HG03064 (cell line): Measurements from ENCODE around the gene DNAI2.

ENCODE experiments used
- ATAC-seq: cut with Tn5 transposase; IDR thresholded peaks from one replicate; pipeline ENCODE4 v1.9.1; 2021; ENCODE audit warnings: low read depth; ENCODE audit not compliant: unreplicated experiment

DNAI2 gene

DNA sequence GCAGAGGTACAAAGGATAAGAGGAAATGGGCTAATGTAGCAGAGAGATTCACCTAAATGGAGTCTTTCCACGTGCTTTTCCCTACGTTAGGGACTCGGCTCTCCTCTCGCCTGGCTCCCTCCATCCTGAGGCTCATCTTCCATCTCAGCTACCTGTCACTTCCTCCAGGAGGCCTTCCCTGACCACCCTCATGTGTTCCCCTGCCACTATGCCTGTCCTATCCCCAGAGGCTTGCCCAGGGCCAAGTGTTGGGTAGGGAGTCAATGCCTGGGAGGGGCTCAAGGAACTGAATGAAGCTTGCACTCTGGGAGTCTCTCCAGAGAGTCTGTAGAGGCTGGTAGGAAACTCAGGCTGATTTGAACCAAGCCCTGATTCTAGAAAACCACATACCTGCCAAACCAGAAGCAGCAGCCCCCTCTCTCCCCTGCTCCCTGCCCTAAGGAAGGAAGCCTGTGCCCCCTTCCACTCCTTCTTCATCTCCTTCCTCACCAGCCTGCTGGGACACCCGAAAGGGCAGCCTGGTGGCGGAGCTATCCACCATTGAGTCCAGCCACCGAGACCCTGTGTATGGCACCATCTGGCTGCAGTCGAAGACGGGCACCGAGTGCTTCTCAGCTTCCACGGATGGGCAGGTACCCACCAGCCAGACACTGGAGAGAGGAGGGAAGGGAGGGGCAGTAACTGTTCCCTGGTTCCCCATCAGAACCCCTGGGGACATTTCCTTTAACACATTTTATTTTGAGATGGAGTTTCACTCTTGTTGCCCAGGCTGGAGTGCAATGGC, 25.4 kb downstream of the DNAI2 start:
- no peak for ATAC-seq

DNA sequence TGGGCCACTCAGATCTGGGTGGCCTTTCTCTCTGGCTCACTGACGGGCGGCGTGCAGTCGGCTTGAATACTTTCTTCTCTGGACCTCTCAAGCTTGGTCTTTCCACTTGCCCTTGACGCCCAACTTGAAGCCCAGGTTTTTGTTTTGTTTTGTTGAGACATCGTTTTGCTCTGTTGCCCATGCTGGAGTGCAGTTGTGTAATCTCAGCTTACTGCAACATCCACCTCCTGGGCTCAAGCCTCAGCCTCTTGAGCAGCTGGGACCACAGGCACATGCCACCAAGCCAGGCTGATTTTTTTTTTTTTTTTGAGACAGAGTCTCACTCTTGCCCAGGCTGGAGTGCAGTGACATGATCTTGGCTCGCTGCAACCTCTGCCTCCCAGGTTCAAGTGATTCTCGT, 29.3 kb downstream of the DNAI2 start:
- ATAC-seq, result no peak

GRCh38 chr17:74304184-74304583, 30.1 kb downstream of the DNAI2 start:
- ATAC-seq, result no peak

DNA sequence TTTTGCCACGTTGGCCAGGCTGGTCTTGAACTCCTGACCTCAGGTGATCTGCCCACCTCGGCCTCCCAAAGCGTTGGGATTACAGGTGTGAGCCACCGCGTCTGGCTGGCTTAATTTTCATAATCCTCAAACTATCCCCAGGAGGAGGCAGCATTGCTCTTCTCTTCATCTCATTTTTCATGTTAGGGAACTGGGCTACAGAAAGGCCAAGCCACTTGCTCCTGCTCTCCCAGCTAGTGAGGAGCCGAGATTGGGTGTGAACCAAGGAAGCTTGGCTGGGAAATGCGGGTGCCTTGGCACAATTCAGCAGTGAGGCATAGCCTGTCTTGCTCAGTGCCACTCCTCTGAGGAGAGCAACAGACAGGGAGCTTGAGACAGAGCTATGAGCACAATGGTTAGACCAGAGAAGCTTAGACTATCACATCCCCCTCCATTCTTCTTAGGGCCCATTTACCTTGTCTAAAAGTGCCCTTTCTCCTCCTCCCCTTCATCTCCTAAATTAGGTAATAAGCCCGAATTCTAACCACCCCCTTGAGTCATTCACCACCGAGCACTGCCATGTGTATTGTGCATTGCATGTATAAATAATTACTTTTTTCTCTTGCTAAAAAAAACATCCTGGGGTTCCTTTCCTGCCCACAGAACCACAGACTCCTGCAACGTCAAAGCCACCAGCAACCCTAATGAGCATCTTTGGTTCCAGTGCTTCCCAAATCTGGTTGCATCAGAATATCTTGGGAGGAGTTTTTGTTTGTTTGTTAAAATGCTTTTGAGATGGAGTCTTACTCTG, 32.0 kb downstream of the DNAI2 start:
- no peak for ATAC-seq

DNA sequence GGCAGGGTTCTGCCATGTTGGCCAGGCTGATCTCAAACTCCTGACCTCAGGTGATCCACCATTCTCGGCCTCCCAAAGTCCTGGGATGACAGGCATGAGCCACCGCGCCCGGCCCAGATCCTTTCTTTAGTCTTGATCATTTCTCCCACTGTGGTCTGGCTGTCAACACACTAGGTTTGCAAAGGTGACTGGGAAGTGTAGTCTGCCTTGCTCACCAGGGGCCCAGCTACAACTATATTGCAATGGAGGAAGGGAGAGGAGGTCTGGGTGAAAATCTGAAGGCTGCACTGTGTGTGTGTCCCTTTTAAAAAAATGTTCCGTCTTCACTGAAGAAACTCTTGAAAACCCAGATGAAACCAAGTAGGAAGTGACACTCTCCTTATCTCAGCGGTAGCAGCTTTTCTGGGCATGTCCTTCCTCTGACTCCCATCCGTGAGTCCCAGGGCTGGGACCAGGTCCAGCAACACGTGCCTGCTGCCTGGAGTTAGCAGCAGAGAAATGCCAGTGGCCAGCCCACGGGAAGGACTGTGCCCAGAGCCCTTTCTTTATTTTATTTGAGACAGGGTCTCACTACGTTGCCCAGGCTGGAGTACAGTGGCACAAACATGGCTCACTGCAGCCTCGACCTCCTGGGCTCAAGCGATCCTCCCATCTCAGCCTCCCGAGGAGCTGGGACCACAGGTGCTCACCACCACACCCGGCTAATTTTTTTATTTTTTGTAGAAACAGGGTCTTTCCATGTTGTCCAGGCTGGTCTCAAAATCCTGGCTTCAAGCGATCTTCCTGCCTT, 34.1 kb downstream of the DNAI2 start:
- ATAC-seq, result no peak

DNA sequence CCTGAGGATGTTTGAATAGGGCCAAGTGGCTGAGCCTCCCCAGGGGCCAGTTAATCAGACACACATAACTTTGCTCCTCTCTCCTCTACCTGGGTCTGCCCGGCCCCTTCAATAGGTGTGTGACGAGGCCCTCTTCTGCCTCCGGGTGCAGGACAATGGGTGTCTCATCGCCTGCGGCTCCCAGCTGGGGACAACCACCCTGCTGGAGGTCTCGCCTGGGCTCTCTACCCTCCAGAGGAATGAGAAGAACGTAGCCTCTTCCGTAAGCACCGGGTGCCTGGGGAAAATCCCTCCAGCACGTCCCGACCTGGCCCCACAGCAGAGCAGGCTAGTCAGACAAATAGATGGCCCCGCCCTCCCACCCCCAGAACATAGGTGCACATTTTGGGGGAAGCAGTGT, 35.9 kb downstream of the DNAI2 start:
- no peak for ATAC-seq

- ATAC-seq, result no peak
These were observed 40.8 kb downstream of the DNAI2 start for GRCh38 chr17:74314877-74315276.

- ATAC-seq, result no peak
These were observed 42.2 kb downstream of the DNAI2 start for GRCh38 chr17:74316220-74316619.

GRCh38 chr17:74317071-74317470, 43.0 kb downstream of the DNAI2 start:
- no peak for ATAC-seq

GRCh38 chr17:74318391-74318790, 44.4 kb downstream of the DNAI2 start:
- ATAC-seq, result no peak

DNA sequence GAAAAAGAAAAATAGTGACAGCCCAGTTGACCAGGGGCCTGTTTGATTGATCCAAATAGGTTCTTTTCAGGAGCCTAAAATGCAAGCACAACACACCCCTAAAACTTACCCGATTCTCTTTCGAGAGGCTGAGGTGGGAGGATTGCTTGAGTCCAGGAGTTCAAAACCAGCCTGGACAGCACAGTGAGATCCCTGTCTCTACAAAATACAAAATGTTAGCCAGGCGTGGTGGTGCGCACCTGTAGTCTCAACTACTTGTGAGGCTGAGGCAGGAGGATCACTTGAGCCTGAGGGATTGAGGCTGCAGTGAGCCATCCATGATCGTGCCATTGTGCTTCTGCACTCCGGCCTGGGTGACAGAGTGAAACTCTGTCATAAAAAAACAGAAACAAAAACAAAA, 50.5 kb downstream of the DNAI2 start:
- no peak for ATAC-seq

- no peak for ATAC-seq
These were observed 51.3 kb downstream of the DNAI2 start for GRCh38 chr17:74325376-74325742.

DNA sequence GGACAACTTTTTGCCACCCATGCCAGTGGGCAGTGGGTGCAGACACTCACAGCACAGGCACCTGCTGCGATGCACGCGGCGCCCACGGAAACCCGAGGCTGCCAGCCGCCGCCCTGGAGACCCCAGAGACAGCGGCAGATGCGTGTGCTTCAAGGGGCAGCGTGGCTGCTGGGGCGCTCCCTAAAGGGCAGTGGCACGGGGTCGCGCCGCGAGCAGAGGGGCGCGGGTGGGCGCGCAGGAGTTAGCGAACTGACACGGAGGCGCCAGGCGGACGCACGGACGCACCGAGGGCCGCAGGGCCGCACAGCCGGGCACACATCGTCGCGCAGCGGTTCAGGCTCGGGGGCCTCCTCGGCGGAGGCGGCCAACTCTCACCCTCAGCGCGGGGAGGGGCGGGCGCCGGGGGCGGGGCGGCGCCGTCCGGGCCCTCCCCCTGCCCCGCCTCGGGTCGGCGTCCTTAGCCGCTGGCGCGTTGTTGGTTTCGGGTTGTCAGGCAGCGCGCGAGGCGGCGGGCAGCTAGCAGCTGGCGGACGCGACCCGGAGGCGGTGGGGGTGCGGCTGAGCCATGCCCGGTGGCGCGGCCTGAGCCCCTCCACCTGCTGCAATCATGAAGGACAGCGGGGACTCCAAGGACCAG, 51.8 kb downstream of the DNAI2 start, which contains the start of gene KIF19:
TSS of gene KIF19 (plus strand) at position 484 of the 637 bp plus-strand sequence. CDS start at position 608, 124 bp downstream.
- ATAC-seq, result no peak

DNA sequence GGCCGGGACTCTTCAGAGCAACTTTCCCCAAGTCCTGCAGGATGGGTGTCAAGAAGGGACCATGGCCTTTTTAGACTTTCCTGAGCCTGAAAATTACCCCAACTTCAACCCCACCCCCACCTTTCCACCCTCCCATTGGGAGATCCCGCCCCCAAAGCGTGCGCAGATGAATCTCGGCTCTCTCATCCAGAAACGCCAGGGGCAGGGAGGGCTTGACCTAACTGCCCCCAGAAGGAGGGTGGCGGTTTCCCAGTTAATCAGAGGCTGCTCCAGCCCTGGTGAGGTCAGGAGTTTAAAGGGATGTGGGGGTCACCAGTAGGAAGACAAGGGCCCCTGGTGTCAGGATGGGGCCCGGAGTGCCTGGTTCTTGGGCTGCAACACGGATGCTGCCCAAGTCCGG, 52.5 kb downstream of the DNAI2 start:
- ATAC-seq, result no peak

DNA sequence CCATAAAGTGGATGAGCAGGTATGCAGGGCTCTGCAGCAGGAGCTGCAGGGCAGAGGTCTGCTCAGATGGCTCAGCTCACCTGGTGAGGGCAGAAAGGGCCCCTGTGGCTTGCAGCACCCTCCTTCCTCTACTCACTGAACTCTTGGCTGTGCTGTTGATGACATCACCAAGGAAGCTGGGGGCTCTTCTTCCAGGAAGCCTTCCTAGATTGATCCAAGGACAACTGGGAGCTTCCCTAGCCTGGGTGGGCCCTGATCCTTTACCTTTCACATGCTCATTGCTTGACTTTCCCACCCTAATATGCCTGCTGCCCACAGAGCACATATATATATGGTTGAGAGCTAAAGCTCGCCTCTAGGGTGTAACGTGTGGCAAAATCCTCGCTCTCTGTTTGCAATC, 54.5 kb downstream of the DNAI2 start:
- no peak for ATAC-seq

GRCh38 chr17:74329378-74329777, 55.3 kb downstream of the DNAI2 start:
- ATAC-seq, result no peak

DNA sequence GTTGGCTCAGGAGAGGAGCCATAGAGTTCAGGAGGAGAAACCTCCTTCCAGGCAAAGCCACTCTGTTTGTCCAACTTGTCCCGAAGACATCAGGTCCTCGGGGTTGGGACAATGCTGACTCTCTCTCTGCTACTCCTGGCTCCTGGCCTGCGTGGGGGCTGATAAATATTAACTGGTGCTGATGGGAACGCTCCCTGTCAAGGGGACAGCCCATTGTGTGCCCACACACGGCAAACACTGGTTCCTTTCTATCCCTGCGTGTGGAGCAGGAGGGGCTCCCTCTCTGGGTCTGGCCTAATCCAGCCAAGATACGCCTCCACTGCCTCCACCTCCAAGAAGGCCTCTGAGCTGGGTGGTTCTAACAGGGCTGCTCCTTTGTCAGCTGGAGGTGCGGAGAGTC, 56.4 kb downstream of the DNAI2 start:
- no peak for ATAC-seq

GRCh38 chr17:74332017-74332650, 58.1 kb downstream of the DNAI2 start:
- ATAC-seq, result no peak

DNA sequence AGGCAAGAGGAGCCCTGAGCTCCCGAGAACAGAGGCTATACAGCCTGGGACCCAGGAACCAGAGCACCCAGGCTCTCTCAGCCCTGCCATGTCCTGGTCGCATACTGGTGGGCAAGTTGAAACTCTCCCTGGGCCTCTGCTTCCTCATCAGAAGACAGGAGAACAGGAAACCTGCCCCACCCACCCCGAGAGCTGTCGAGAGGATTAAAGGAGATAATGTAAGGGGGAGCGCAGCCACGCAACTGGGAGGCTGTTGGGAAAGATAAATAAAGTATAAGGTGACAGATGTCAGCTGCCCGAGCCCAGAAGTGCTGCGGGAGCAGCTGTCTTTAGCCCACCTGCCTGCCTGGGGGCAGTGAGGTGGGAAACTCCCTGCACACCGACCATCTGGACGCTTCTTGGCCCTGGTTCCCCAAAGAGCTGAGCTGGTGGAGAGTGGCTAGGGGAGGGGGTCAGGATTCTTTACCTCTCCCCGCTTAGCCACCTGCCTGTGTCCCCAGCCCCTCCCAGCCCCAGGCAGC, 58.8 kb downstream of the DNAI2 start:
- no peak for ATAC-seq
